Stimulated activated CD4-positive, alpha-beta T cell treated with anti-CD3 and anti-CD28 coated beads, Interleukin-2, amount 100 ng/mL, for 24 hours (primary cell): ENCODE data around the gene CASP4.
"Not testable (repeated sequence)": the region's sequence is repeated elsewhere in the genome, so short reads cannot be mapped to it uniquely, and the experiment has no call there.

Experiments
- DNase-seq, 2 donors: peaks; one replicate each; pipeline ENCODE4 v3.0.0-alpha.2; 2020

Gene CASP4

DNA sequence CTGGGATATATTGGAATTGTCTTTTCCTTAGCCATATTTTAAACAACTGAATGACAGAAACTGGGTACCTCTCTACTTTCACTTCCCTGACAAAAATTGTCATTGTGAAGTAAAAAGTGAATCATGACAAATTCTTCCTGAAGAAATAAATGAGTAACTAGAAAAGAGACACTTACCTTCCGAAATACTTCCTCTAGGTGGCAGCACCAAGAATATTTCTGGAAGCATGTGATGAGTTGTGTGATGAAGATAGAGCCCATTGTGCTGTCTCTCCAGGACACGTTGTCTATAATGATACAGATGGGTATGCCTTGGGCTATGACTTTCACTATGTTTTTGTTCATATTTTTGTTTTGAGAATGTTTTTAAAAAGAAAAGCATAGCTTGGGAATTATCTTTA lies 21.5 kb downstream of the CASP4 start:
- peak in 1 of 2 donors; percentile 26 for DNase-seq

DNA sequence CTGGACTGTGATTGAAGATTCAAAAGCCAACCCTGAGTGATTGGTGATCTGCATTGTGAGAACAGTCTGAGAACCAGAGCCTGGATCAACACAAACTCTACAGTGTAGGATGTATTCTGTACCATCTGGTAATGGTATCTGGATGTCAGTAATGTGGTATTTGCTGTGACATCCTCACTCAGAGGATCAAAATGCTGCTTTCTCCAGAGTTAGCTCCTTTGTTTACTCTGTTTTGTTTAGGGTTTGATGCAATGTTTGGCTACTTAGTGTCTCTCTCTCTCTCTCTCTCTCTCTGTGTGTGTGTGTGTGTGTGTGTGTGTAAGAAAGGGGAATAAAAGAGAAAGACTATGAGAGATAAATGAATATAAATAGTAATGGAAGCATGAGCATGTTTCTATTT lies 24.3 kb downstream of the CASP4 start:
- no peak for DNase-seq

DNA sequence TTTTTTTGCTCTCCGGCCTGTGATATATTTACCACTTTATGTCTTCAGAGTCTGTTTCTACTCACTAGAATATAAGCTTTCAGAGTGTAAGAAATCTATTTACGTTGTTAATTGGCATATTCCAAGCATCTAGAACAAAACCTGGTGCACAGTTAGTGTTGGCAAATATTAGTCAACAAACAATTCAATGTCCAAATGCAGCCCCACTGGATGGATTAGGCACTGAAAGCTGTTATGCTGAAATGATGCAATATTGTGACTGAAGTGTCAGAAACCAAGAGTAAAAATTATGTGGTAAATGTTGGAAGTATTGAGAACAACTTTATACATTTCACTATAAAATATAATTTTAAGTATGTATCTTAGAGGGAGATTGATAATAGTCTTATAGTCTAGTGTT lies 24.8 kb downstream of the CASP4 start:
- no peak for DNase-seq

DNA sequence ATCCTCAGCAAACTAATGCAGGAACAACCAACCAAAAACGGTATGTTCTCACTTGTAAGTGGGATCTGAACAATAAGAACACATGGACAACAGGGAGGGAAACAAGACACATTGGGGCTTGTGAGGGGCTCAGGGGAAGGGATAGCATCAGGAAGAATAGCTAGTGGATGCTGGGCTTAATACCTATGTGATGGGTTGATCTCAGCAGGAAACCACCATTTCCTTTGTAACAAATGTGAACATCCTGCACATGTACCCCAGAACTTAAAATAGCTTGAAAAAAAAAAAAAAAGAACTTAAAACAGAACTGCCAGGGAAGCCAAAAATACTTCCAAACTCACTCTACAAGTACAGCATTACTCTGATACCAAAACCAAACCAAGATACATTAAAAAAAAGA lies 33.8 kb downstream of the CASP4 start:
- no peak for DNase-seq

DNA sequence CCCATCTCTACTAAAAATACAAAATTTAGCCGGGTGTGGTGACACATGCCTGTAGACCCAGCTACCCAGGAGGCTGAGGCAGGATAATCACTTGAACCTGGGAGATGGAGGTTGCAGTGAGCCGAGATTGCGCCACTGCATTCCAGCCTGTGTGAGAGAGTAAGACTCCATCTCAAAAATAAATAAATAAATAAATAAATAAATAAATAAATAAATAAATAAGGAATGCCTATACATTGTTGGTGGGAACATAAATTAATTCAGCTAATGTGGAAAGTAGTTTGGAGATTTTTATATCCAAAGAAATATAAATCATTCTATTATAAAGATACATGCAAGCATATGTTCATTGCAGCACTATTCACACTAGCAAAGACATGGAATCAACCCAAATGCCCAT lies 34.3 kb downstream of the CASP4 start:
- not testable (repeated sequence) for DNase-seq

DNA sequence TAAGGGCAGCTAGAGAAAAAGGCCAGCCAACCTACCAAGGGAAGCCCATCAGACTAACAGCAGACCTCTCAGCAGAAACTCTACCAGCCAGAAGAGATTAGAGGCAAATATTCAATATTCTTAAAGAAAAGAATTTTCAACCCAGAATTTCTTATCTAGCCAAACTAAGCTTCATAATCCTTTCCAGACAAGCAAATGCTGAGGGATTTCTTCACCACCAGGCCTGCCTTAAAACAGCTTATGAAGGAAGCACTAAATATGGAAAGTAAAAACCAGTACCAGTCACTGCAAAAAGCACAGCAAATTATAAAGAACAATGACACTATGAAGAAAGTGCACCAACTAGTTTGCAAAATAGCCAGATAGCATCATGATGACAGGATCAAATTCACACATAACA lies 39.6 kb downstream of the CASP4 start:
- DNase-seq, result no peak

DNA sequence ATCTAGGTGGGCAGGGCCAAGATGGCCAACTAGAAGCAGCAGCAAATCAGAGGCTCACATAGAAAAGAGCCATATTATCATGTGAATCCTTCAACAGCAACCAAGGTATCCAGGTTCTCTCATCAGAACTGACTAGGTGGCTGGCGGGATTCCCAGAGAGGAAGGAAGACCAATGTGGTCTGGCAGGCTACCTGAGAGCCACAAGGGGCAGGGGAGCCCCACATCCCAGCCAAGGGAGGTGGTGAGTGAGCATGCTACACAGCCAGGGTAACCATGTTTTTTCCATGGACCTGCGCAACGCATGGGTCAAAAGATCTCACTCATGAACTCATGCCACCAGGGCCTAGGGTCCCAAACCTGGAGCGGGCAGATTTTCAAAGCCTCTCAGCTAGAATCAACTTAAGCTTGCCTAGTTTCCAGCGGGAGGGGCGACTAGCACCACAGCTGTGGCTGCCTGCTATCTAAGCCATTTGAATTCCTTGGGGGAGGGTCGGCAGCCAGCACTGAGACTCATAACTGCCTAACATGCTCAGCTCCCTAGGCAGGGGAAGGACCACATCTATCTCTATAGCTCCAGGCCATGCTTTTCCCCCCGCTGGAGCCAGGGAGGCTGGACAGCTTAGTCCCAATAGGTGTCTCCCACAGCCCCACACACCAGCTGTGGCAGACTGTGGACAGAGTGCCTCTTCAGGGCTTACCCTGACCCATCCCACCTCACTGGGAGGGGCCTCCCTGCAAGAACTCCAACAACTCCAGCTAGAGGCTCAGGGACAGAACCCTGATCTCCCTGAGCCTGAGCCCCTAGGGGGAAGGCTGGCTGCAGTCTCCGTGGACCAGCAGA lies 41.4 kb downstream of the CASP4 start:
- DNase-seq, result no peak

DNA sequence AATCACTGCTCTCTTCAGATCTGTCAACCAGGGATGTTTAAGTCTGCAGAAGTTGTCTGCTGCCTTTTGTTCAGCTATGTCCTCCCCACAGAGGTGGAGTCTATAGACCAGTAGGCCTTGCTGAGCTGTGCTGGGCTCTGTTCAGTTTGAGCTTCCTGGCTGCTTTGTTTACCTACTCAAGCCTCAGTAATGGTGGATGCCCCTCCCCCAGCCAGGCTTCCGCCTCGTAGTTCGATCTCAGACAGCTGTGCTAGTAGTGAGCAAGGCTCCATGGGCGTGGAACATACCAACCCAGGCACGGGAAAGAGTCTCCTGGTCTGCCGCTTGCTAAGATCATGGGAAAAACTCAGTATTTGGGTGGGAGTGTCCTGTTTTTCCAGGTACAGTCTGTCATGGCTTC lies 42.5 kb downstream of the CASP4 start:
- no peak for DNase-seq

DNA sequence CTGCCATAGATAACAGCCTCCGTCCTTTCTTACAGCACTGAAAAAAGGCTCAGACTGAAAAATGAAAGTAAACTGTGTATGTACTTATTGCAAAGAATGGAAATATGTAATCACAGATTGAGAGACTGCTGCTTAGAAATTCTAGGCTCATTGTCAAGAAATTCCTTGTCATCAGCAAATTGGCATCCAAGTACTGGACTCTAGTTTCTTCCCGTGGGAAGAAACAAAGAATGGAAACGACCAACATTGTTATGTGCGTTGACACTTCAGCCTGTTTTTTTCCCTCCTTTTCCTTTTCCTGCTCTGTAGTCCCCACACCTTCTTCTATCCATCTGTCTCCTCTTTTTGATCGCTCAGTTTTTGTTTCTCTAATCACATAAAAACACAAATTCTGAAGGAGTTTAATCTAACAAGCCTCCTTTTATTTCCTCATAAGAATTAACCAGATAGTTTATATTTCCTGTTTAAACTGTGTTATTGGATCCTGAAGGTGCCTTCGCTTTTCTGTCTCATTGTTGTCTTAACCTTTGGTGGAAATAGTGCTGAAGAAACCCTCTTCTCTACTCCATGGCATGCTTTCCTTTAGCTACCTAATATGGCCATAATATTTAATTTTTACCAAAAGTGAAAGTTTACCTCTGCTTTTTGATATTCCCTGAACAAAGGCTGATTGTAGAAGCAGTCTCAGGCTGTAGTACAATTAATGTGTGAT lies 50.1 kb downstream of the CASP4 start:
- no peak for DNase-seq

DNA sequence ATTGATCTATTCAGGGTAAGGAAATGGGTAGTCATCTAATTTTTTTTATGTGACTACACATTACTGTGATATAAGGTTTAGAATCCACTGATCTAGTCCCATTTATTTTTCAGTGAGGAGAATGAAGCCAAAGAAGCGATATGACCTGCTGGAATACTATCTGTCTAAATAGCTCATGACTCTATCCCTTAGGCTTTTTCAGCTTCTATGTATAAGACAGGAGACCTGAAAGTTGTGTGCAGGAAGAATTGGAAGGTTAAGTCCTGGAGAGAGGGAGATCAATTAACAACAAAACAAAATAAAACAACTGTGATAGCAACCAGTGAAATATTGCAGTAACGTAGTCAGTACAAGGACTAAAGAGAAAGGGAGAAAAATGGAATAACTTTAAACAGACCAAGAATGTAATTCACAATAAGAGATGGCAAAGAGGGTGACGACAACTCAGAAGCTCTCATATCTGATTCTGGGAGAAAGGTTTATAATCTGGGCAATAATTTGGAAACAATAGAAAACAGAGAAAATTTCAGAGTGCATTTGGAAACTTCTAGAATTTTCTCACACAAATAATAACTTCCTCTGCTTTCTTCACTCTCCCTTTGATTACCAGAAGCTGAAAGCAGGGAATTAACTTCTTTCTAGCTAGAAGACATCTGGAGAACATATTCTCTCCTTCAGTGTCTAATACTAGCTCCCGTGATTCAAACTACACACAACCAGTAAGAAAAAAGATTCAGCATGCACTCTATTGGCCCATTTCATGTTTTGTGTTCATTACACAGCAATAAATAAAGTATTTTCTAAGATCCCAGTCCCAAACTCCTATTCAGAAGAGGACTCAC lies 50.9 kb downstream of the CASP4 start:
- DNase-seq, result no peak

DNA sequence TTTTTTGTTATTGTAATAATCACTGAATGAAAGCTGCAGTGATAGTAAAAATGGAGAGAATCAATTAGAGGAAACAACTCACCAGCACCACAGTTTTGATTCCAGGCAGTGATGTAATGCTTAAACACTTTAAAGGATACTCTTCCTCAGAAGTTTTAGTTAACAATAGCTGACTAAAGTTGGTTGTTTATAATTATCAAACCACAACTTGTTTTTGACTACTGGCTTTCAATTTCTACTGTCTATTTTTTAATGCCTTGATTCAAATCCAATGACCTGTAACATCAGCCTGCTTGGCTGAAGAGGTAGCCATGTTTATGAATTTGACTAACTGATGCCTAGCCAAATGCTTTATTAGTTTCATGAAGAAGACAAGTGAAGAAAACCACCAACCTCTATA lies 51.9 kb downstream of the CASP4 start:
- no peak for DNase-seq

DNA sequence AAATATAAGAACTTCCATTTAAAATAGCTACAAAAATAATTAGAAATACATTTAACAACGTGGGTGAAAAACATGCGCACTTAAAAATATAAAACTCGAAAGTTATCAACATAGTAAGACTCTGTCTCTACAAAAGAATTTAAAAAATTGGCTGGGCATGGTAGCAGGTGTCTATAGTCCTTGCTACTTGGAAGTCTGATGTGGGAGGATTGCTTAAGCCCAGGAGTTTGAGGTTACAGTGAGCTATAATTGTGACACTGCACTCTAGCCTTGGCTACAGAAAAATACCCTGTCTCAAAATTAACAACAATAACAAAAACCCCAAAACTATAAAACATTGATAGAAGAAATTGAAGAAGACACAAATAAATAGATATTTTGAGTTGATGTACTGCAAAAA lies 56.3 kb downstream of the CASP4 start:
- DNase-seq, result no peak

DNA sequence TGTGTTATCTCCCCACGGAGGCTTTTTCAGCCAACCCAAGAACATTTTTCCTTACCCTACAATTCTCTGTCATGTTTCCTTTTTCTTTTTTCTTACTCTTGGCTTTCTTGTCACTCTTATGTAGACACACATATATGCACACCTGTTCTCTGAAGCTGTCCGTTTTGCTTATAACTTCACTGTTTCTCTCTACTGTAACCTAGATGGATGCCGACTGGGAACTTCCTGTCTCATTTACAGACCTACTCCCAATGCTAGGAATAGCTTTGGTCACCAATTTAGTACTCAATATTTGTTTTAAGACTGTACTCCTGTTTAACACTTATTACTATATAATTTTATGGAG lies 60.2 kb downstream of the CASP4 start:
- no peak for DNase-seq

DNA sequence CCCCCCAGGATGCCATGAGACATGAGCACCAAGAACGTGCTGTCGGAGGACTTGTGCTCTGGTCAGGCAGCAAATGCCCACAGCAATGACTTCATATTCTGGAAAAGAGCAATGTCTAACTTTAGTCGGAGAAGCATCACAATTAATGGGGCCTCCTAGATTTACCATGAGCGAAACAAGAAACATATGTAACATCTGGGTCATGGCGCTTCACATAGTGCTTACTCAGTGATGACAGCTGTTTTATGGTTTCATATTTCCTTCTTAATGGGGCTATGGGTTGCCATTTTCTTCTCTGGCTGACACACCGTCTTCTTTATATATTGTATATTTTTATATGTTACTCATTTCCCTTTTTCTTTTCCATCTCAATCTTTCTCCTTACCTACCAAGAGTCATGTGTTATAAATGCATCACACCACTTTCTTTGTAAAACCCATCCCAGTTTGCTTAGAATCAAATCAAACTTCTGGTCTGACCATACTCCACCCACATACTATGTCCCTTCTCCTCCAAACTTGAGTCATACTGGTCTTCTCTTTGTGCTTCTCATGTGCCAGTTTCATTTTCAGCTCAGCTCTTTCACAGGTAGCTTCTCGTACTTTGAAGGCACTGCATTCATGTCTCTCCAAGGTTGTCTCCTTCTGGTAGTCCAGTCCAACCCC lies 60.7 kb downstream of the CASP4 start:
- no peak for DNase-seq

DNA sequence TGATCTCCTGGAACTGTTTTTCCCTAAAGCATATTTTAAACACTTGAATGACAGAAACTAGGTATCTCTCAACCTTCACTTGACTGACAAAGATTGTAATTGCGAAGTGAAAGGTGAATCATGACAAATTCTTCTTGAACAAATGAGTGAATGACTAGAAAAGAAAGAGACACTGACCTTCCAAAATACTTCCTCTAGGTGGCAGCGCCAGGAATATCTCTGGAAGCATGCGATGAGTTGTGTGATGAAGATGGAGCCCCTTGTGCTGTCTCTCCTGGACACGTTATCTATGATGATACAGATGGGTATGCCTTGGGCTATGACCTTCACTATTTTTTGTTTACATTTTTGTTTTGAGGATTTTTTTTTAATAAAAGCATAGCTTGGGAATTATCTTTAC lies 63.1 kb downstream of the CASP4 start:
- DNase-seq, result no peak

DNA sequence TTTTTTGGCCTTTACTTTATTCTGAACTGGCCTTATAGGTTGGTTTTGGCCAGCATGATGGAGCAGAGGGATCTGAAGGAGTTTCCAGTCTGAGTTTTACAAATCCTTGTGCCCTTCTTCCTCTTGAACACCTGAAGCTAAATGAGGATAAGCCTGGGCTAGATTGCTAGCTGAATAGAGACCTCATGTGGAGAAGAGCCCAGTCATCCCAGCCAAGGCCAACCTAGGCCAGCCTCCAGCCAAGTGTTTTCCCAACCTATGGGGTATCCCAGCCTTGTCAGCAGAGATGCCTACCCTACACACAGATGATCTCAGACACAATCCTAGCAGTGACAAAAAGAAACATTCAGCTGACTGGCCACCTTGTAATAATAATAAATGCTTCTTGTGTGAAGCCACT lies 69.1 kb downstream of the CASP4 start:
- DNase-seq, result no peak

DNA sequence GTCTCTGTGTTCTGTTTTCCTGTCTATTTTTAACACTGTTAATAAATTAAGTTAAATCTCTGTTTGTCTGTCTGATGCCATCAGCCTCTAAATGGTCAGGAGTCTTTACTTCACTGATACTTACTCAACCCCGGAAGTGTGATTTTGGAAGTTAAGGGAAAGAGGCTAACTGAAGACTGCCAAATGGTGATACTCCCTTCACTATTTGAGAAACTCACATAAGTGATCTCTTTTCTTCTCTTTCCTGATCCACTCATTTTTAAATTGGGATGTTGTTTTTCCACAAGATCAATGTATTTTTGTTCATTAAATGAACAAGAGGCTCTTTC lies 69.7 kb downstream of the CASP4 start:
- no peak for DNase-seq

DNA sequence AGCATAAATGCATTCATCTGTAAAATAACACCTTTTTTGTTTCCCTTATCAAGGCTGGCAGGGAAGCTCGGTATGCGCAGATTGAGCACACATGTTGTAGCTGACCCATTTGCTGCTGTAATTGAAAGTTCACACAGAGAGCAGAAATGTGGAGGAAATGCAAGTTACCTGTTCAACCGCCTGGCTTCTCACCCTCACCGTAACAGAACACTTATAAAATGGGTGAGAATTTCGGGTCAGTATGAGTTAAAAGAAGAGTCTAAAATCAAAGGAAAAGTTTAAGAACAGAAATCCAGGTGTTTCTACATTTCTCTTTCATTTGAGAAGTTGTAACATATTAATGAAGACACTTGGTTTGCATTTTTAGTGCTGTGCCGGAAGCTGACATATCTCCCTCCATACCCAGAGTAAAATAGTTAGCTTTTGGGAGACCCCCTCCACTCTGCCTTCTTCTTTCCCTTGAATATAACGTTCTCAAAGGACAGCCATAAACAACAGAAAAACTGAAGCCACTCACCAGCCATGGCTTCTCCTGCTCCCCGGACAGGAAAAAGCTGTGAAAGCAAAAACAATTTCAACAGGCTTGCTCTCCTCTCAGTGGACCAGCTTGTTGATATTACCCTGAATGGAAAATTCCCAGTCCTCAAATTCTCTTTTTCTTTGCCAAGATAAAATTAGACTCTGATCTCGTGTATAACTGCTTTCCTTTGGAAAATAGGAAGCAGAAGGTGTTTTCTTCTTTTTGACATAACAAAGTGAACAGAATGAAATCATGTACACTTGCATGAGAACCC lies 70.3 kb downstream of the CASP4 start, which contains the start of gene CASP12:
Gene CASP12, minus strand, starts transcription at position 570 of the 794 bp plus-strand sequence.
- no peak for DNase-seq

DNA sequence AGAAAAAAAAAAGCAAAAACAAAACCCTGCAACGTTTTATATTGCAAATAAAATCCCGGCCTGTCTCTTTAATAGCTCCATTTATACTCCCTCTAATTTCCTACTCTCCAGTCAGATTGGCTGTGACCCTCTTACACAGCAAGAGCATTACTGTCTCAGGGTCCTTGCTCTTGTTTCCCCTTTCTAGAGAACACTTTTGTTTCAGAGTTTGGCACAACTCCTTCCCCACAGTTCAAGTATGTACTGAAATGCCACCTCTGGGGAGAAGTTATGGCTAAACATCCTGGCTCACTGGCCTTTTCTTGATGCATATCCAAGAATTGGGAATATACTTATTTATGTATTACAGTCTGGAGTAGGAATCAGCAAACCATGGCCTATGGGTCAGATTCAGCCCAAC lies 72.7 kb downstream of the CASP4 start:
- no peak for DNase-seq

DNA sequence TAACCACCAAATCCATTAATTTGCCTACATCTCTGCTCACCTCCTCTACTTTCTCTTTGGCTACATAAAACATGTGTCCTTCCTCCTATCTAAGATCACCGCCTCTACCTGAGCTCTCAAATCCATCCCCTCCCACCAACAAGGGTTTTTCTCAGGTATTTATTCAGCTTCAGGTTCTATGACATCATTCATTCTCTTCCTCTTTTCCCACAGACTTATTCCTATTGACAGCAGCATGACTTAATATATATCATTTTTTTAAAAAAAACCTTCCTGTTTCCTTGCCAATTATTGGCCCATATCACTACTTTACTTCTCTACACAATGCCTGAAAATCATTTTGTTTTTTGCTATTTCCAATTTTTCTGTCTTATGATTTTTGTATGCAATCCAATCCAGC lies 74.5 kb downstream of the CASP4 start:
- no peak for DNase-seq
